HG03139 (cell line): ENCODE data around the gene RAB33A.
"Not testable (repeated sequence)": the region's sequence is repeated elsewhere in the genome, so short reads cannot be mapped to it uniquely, and the experiment has no call there.

Source experiments
- ATAC-seq: cut with Tn5 transposase; IDR thresholded peaks from one replicate; pipeline ENCODE4 v1.9.1; 2021; ENCODE audit not compliant: unreplicated experiment

RAB33A gene

DNA sequence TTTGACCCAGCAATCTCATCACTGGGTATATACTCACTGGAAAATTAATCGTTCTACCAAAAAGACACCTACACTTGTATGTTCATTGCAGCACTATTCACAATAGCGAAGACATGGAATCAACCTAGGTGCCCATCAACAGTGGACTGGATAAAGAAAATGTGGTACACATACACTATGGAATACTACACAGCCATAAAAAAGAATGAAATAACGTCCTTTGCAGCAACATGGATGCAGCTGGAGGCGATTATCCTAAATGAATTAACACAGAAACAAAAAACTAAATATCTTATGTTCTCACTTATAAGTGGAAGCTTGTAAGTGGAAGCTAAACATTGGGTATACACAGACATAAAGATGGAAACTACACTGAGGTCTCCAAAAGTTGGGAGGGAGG lies 59.4 kb downstream of the RAB33A start:
- ATAC-seq, result not testable (repeated sequence)
